Choroid plexus epithelial cell (primary cell): ENCODE results near the gene PLS1.

Experiments
- DNase-seq: peaks from one replicate; pipeline ENCODE4 v3.0.0-alpha.2; 2010; ENCODE audit warnings: low read depth
- H3K4me3 ChIP-seq: 2 replicates; pipeline ENCODE4 v1.5.1; 2011; ENCODE audit warnings: low read depth, mild to moderate bottlenecking, control low read depth, low read length, moderate library complexity
- TF ChIP-seq, protein P1 (sequence below): conservative IDR thresholded peaks from 2 replicates; pipeline ENCODE4 v1.5.1; 2011; ENCODE audit warnings: low read depth, mild to moderate bottlenecking, control low read depth, inconsistent platforms, low read length, moderate library complexity

PLS1 gene

DNA sequence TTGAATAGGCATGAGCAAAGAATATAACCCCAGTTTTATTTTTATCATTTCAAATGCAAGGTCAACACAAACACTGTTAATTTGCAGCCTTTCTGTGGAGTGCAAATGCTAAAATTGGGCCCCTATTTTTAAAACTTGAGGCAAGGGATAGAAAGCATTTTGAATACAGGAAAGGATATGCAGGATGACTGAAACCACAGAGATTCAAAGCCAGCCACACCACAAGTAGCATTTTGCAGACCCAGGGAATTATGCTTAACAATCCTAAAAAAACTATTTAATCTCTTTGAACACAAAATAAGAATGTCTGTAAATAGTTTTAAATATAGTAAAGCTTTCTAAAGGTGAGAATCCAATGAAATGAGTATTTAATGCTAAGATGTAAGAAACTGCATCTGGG lies 64.7 kb downstream of the PLS1 start:
- no peak overlapping the region for H3K4me3 ChIP-seq
- no peak for DNase-seq

DNA sequence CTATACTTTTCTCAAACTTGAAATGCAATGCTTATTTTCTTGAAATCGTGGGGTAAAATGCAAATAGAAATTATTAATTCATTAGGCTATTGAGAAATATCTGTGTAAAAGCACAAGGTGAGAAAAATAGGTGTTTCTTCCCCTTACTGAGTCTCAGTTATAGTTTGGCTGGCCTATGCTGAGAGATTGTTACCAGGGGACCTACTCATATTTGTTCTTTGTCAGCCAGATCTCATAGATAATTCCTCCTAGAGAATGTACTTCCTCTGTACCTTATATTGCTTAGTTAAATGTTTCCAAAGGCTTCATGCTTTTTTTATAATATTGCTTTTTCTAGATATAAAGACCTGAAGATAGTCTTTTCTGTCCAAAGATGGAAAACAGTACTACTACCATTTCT lies 67.7 kb downstream of the PLS1 start:
- no peak overlapping the region for H3K4me3 ChIP-seq
- TF ChIP-seq, protein P1, sequence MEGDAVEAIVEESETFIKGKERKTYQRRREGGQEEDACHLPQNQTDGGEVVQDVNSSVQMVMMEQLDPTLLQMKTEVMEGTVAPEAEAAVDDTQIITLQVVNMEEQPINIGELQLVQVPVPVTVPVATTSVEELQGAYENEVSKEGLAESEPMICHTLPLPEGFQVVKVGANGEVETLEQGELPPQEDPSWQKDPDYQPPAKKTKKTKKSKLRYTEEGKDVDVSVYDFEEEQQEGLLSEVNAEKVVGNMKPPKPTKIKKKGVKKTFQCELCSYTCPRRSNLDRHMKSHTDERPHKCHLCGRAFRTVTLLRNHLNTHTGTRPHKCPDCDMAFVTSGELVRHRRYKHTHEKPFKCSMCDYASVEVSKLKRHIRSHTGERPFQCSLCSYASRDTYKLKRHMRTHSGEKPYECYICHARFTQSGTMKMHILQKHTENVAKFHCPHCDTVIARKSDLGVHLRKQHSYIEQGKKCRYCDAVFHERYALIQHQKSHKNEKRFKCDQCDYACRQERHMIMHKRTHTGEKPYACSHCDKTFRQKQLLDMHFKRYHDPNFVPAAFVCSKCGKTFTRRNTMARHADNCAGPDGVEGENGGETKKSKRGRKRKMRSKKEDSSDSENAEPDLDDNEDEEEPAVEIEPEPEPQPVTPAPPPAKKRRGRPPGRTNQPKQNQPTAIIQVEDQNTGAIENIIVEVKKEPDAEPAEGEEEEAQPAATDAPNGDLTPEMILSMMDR: no peak
- DNase-seq: no peak

More for the DNA sequence above, 64.7 kb downstream of the PLS1 start:
- TF ChIP-seq, protein P1: no peak

DNA sequence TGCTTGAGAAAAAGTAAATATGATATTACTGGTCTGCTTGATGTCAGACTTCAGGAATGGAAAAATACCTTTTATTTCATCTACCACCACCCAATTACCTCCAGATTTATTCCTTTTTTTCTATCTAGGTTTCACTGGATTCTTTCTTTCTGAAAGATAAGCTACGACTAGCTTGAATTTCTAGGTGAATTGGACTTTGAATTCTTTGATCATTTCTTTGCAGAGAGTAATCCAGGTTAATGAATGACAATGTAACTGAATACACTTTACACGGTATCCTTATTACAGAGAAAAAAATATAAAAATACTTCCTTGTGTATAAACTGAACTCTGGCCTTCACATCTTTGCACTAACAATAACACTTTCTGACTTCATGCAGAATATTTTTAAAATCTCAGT lies 68.1 kb downstream of the PLS1 start:
- no peak for DNase-seq
- no peak overlapping the region for H3K4me3 ChIP-seq
- TF ChIP-seq, protein P1: no peak

DNA sequence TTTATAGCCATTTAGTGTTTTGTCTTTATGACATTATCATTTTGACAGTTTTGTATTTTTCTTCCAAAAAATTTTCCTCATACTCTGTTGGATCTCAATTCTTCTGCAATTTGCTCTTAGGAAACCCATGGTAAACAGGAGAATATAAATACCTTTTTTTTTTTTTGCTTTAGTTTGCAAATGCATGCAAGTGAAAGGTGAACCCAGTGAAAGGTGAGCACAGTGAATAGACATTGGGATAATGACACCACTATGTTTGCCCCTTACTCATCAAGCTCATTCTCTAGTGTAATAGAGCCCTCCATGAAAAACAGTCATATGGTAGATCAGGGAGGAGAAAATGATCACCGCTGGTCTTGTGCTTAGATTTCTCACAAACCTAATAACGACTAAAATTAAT lies 68.6 kb downstream of the PLS1 start:
- TF ChIP-seq, protein P1: no peak
- DNase-seq: no peak
- no peak overlapping the region for H3K4me3 ChIP-seq

DNA sequence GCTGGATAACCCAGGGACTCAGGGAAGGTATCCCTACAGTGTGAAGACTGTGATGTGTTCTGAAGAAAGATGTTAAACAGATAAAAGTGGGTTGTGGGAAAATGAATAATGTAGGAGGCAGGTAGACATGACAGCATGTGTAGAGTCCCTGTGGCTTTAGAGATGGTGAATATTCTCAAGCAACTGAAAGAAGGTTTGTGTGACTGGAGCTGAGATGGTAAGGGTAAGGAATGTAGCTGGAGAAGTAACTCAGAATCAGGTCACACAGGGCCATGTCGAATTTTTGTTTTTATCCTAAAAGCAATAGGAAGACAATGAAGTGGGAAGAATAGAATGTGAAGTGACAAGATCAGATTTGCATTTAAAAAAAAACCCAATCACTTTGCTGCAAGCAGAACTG lies 73.9 kb downstream of the PLS1 start:
- TF ChIP-seq, protein P1: no peak
- H3K4me3 ChIP-seq: no peak overlapping the region
- no peak for DNase-seq

DNA sequence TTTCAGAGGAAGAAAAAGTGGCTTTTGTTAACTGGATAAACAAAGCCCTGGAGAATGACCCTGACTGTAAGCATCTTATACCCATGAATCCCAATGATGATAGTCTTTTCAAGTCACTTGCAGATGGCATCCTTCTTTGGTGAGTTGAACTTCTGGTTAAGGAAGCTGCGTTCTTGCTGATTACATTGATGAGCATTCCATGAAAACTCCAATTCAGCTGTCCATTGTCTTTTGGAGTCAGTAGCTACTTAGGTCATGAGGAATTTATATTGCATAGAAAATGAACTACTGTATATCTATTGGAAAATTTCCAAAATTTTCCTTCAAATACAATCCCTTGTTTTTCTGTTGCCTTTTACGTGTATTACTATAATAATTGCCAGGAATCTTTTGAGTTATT lies 80.0 kb downstream of the PLS1 start:
- DNase-seq: no peak
- no peak overlapping the region for H3K4me3 ChIP-seq
- TF ChIP-seq, protein P1: no peak

DNA sequence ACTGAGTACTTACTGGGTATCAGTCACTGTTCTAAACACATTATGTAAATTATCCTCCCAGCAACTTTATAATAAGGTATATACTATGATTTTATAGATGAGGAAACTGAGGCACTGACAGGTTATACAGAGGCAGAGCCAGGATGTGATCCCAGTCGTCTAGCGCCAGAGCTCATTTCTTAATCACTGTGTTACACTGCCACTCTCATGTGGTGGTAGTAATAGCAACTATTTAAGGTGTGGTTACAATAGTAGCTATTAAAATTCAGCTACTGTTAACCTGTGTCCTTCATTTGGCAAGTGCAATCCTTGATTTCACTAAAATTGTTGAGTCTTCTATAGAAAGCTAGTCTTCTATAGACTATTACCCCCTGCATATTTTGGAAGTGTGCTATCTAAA lies 84.5 kb downstream of the PLS1 start:
- peak; percentile 22 for DNase-seq
- TF ChIP-seq, protein P1: peak; percentile 27
- H3K4me3 ChIP-seq: no peak overlapping the region
